Left renal cortex interstitium (tissue), 4 donors: ENCODE measurements around the gene ZMYND11. TPM values are rescaled to one million over a fixed set of nuclear protein-coding genes. Genes with fewer than 3 reads are reported as not detected.

Experiments
- polyA plus RNA-seq, 4 donors: library from polyadenylated mRNA; unstranded; fragments of 120-200 nt; gene quantifications; one replicate each; pipeline ENCODE4 v1.2.1, GENCODE V29; 2013; ENCODE audit not compliant: insufficient read length in 4 of 4

The ZMYND11 gene
- polyA plus RNA-seq, 4 donors, result 90.5 to 114 (median 107) TPM

Other genes with a start within 250 kb of the ZMYND11 start
- under 1 TPM; 0.41 to 0.96 (median 0.70) TPM for gene TUBB8, start 86.2 kb upstream of the ZMYND11 start, polyA plus RNA-seq